Uterus (tissue), 2 donors: ENCODE data around the gene KASH5.

Experiments used
- POLR2A ChIP-seq, 2 donors: fragments of 450-650 bp; IDR thresholded peaks; one replicate each; pipeline ENCODE4 v1.6.1; 2016; ENCODE audit warnings: antibody characterized with exemption in 2 of 2, mild to moderate bottlenecking in 1 of 2, moderate library complexity in 1 of 2
- TF ChIP-seq, protein P1 (sequence below), 4 experiments: fragments of 200-600 bp in 2 of 4; fragments of 450-650 bp in 2 of 4; sonication (generic) in 2 of 4; IDR thresholded peaks; one replicate each; pipeline ENCODE4 v1.5.1; 2016 to 2019; ENCODE audit warnings: antibody characterized with exemption in 4 of 4, mild to moderate bottlenecking in 2 of 4, moderate library complexity in 1 of 4

DNA sequence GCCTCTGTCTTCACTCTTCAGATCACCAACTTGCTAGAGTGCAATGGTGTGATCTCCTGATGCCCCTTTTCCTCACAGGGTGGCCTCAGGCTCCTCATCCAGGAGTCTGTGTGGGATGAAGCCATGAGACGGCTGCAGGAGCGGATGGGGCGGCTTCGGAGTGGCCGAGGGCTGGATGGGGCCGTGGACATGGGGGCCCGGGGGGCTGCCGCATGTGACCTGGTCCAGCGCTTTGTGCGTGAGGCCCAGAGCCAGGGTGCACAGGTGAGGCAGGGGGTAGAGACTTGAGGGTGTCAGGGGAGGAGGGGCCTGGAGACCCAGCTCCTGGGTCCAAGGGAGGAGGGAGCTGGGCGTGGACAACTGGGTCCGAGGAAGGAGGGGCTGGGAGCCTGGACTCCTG is 74.4 kb downstream of the KASH5 start:
- TF ChIP-seq POLR2A (IDR thresholded peaks at IDR 0.05), result no peak
- TF ChIP-seq, protein P1, sequence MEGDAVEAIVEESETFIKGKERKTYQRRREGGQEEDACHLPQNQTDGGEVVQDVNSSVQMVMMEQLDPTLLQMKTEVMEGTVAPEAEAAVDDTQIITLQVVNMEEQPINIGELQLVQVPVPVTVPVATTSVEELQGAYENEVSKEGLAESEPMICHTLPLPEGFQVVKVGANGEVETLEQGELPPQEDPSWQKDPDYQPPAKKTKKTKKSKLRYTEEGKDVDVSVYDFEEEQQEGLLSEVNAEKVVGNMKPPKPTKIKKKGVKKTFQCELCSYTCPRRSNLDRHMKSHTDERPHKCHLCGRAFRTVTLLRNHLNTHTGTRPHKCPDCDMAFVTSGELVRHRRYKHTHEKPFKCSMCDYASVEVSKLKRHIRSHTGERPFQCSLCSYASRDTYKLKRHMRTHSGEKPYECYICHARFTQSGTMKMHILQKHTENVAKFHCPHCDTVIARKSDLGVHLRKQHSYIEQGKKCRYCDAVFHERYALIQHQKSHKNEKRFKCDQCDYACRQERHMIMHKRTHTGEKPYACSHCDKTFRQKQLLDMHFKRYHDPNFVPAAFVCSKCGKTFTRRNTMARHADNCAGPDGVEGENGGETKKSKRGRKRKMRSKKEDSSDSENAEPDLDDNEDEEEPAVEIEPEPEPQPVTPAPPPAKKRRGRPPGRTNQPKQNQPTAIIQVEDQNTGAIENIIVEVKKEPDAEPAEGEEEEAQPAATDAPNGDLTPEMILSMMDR (IDR thresholded peaks at IDR 0.05), result no peak
